NCI-H2171 (cell line): ENCODE measurements around the gene B4GALT6.
A peak's percentile ranks its signal among the peaks of the same experiment; 100 is the strongest.

Experiments used
- DNase-seq: peaks from one replicate; lab custom pipeline; 2025; lab: John Stamatoyannopoulos, UW

B4GALT6 gene

DNA sequence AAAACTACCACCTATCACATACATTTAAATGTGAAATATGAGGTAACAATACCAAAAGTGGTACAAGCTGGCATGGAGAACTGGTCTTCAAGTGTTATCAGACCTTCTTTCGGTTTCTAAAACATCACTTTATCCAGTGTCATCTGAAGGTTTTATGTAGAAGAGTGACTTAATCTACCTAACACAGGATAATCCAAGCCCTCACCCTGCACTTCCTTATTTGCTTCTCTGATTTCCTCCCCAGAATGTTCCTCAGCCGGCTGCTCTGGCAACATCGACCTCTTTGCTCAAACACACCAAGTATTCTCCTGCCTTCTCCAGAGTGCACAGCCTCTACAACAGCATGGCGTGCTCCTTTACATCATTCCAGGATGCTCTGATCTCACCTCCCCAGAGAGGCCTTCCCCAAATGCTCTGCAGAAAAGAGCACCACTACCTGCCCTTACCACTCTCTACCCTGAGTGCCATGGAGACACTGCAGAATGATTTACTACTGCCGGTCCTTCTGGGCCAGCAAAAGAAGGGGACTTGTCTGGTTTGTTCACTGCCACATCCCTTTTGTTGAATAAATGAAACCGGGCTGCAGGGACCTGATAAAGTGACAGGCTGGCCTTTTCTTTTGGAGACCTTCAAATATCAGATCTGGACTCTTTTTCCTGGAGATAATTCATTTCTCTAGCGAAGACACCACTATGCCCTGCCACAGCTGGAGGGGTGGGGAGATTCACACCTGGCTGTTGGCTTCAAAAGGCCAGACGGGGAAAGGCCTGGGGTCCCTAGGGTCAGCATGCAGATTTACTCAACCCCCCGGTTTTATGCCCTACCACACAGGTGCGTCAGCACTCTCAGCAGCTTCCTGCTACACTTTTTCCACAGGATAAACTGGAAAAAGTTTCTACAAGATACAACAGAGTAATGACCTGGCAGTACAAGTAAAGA is 50.7 kb downstream of the B4GALT6 start:
- no peak for DNase-seq

DNA sequence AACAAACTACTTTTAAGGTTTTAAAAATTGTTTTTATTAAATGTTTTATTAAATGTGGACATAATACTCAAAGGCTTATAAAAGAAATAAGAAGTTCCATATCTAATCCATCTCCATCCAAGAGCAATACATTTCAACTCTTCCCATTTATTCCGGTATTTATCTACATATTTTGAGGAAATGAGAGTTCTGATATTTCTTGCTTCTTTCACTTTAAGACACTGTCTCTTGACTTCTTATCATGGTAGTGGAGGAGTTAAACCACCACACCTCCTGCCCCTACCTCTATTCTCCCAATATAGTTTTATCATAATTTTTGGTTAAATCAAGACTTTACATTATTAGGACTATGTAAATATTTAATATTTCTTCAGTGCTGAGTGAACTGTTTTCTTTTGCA is 52.0 kb downstream of the B4GALT6 start:
- DNase-seq, result no peak

GRCh38 chr18:31631526-31631925 is 52.9 kb downstream of the B4GALT6 start:
- no peak for DNase-seq

- DNase-seq, result no peak
These were observed 53.8 kb downstream of the B4GALT6 start for GRCh38 chr18:31630549-31630948.

- no peak for DNase-seq
These were observed 58.0 kb downstream of the B4GALT6 start for GRCh38 chr18:31626409-31626808.

- DNase-seq, result no peak
These were observed 59.3 kb downstream of the B4GALT6 start for GRCh38 chr18:31624892-31625640.

DNA sequence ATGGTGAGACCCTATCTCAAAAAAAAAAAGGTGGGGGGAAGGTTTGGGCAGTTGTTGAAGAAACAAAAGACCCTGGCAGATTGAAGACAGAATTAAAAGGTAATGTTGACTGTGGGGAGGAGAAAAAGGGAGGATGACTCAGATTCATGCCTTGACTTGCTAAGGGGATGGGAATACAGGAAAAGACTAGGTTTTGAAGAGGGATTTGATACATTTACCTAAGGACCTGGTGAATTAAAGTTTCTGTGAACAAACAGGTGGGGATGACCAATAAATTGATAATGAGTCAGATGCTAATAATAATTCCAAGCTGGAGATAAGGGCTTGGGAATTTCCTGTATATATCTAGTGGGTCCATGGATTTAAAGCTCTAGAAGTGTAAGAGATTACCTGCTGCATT is 65.1 kb downstream of the B4GALT6 start:
- no peak for DNase-seq

- no peak for DNase-seq
These were observed 65.6 kb downstream of the B4GALT6 start for GRCh38 chr18:31618801-31619200.

DNA sequence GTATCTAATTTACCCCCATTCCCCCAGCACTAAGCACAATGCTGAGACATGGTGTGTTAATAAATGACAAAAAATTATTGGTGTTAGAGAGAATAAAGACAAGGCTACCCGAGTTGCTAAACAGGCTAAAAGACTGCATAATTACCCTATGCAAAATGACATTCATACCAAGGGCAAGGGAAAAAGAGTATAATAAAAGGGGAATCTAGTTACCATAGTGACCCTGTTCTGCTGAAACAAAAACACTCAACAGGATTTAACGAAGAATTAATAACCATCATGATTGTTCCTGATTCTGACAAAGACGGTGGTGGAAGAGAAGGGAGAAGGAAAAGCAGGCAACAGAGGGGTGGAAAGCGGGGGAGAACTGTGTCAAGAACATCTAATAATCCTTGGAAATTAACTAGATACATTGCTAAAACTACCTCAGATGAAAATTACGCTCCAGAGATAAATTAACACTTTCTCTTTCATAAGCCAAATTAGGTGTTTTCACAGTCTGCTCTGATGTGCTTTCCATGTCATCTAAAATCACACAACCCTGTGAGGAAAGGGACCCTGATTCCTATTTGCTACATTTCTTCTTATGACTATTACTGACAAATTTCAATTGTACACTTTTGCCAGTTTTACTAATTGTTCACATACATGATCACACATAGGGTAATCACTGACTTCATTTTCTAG is 67.2 kb downstream of the B4GALT6 start:
- no peak for DNase-seq

DNA sequence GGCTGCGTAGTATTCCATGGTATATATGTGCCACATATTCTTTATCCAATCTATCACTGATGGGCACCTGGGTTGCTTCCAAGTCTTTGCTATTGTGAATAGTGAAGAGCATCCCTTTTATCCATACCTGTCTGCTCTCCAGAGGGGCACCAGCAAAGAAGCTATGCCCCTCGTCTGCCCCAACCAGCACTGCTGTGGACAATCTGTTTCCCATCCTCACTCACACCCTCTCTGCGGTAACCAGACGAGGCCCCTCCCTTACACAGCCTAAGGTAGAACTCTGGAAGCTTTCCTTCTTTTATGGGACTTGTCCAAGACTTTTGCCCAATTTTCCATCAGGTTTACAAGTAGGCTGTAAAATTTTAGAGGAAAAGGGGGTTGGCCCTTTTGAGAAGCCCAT is 67.8 kb downstream of the B4GALT6 start:
- no peak for DNase-seq

DNA sequence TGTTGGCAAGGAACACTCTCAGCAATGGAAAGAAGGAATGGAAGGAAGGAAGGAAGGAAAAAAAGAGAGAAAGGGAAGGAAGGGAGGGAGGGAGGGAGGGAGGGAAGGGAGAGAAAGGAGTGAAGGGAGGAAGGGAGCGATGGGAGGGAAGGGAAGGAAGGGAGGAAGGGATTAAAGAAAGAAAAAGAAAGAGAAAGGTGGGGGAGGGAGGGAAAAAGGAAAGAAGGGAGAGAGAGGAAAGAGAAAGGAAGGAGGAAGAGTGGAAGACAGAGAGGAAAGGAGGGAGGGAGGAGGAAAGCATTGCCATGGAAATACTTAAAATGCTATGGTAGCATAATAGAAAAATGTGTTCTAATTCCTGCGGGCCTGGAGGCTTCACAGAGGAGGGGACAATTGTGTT is 70.3 kb downstream of the B4GALT6 start:
- no peak for DNase-seq

GRCh38 chr18:31612124-31612523 is 72.3 kb downstream of the B4GALT6 start:
- no peak for DNase-seq

DNA sequence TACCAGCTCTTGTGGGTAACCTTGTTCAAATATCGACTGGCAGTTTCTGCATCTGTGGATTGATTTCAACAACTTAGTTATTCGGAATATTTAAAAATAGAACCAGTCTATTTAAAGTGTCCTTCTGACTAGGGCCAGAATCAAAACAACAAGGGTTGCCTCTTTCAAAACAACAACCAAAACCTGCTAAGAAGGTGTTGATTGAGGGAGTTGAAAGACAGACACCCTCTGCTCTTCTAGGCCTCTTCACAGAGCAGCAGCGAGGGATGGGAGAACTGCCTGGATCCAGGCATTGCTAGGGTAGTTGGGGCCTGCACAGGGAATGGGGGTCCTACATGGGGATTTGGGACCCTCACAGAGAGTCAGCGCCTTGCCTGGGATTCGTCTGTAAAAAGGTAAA is 72.9 kb downstream of the B4GALT6 start:
- no peak for DNase-seq

- DNase-seq, result peak; percentile 3
These were observed 73.8 kb downstream of the B4GALT6 start for GRCh38 chr18:31610286-31611205.

DNA sequence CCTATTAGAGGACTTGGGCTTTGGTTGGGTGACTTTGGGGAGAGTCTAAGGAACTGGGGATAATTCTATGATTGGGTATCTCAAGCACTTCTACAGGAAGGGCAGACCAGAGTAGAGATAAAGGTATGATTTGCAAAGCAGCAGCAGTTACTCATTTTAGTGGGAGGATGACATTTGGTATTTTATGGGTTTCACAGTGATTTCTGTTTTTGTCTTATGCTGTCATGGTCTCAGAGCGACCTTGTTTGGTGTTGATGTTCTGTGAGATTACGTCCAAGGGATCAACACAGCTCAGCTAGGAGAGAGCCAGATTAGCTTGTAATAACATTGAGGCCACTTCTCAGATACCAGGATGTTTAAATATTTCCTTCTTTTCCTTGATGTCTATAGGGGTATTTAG is 74.5 kb downstream of the B4GALT6 start:
- no peak for DNase-seq

GRCh38 chr18:31607384-31607783 is 77.0 kb downstream of the B4GALT6 start:
- DNase-seq, result no peak

DNA sequence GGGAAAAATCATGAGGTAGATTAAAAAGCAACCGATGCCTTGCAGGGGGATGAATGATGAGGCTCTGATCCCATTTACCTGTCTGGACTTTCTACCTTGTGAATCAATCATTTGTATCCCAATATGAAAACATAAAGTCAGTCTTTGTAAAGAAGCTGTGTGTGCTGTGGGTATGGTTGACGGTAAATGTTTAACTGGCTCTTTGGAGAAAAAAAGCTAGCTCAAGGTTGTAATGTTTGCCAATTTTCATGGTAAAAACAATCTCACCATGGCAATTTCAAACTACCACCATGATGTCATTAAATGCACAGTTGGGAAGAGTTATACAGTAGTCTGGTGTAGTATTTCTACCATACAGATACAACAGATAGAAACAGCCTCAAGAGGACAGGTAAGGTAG is 78.1 kb downstream of the B4GALT6 start:
- DNase-seq, result no peak

- no peak for DNase-seq
These were observed 81.1 kb downstream of the B4GALT6 start for GRCh38 chr18:31603315-31603714.

DNA sequence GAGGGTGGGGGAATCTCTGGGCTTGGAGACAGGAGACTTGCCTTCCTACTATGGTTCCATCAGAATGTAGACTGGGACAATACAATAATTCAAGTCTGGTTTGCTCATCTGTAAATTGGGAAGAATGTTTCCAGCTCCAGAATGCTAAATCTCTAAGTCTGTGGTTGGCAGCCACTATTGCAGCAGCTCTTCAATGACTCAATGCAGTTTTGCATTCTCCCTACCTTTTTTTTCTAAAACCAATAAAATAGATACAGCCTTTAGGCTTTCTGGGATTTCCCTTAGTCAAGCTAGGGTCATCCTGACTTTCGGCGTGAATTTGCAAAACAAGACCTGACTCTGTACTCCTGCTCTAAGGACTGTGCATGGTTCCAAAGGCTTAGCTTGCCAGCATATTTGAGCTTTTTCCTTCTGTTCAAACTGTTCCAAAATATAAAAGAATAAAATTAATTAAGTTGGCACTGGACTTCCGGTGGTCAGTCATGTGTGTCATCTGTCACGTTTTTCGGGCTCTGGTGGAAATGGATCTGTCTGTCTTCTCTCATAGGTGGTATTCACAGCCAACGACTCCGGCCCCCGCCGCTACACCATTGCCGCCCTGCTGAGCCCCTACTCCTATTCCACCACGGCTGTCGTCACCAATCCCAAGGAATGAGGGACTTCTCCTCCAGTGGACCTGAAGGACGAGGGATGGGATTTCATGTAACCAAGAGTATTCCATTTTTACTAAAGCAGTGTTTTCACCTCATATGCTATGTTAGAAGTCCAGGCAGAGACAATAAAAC is 86.2 kb downstream of the B4GALT6 start:
- DNase-seq, result no peak

- no peak for DNase-seq
These were observed 88.1 kb downstream of the B4GALT6 start for GRCh38 chr18:31596081-31596872.
